DMS53 (cell line): ENCODE data around the gene AKR1B15.
"Not testable (repeated sequence)": the region's sequence is repeated elsewhere in the genome, so short reads cannot be mapped to it uniquely, and the experiment has no call there.

Experiments used
- DNase-seq: peaks from one replicate; lab custom pipeline; 2025; lab: John Stamatoyannopoulos, UW

AKR1B15 gene

DNA sequence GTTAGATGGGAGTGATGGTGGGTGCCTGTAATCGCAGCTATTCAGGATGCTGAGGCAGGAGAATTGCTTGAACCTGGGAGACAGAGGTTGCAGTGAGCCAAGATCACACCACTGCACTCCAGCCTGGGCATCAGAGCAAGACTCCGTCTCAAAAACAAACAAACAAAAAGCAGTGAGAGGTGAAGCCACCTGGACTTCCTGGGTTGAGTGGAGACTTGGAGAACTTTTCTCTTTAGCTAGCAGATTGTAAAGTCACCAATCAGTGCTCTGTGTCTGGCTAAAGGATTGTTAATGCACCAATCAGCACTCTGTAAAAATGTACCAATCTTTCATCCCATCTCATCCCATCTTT, 14.5 kb downstream of the AKR1B15 start:
- DNase-seq, result peak; percentile 18

DNA sequence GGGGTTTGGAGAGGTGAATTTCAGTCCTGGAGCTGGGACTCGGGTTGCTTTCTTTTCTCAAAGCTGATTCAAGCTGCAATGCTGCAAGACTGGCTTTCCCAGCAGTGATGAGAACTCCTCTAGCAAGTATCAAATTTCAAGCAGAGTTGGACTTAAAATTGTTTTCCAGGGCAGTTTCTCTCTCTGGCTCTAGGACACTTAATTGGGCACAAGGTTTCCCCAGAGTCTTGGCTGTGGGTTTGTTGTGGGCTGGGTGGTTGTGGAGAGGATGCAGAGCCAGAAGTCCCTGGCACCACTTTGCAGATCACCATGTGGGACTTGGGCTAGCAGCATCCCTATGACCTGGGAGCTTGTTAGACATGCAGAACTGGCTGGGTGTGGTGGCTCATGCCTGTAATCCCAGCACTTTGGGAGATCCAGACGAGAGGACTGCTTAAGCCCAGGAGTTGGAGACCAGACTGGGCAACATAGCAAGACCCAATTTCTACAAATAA, 16.8 kb downstream of the AKR1B15 start:
- DNase-seq, result no peak

DNA sequence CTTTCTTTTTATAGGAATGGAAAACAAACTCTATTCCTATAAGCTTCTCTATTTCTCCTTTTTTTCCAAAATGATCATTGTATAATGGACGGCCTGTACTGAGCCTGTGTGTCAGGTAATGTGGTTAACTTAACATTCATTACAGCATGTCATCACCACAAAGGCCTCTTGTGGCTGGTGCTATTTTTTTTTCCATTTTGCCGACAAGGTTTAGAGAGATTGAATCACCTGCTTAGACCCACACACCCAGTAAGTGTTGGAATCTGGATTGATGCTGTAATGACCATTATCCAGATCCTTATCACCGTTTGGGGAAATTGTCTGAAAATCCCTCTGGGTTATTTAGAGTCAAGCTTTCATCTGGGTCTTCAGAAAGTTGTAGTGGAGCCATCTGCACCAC, 18.5 kb downstream of the AKR1B15 start:
- DNase-seq, result no peak

DNA sequence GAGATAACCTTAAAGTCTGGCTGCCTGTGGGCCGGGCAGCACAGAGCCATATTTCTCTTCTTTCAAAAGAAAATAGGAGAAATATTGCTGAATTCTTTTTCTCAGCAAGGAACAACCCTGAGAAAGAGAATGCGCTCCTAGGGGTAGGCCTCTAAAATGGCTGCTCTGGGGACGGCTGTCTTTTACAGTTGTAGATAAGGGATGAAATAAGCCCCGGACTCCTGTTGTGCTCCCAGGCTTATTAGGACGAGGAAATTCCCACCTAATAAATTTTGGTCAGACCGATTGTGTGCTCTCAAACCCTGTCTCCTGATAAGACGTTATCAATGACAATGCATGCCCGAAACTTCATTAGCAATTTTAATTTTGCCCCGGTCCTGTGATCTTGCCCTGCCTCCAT, 21.1 kb downstream of the AKR1B15 start:
- not testable (repeated sequence) for DNase-seq

DNA sequence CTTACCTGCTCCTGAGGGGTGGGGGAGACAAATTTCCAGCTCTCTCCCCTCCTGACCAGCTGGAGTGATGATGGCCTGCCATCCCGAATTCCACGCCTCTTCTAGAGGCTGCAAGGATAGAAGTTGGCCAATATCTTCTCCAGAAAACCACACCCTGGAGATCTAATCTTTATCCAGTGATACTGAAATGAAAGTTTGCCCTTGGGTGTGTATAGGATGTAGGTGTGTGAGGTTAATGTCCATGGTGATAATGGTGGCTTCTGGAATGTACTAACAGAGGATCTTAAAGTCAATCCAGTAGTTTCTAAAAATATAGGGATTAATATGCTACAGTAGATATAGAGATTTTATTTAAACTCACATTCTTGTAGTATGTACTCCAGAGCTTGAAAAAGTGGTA, 22.2 kb downstream of the AKR1B15 start:
- no peak for DNase-seq

DNA sequence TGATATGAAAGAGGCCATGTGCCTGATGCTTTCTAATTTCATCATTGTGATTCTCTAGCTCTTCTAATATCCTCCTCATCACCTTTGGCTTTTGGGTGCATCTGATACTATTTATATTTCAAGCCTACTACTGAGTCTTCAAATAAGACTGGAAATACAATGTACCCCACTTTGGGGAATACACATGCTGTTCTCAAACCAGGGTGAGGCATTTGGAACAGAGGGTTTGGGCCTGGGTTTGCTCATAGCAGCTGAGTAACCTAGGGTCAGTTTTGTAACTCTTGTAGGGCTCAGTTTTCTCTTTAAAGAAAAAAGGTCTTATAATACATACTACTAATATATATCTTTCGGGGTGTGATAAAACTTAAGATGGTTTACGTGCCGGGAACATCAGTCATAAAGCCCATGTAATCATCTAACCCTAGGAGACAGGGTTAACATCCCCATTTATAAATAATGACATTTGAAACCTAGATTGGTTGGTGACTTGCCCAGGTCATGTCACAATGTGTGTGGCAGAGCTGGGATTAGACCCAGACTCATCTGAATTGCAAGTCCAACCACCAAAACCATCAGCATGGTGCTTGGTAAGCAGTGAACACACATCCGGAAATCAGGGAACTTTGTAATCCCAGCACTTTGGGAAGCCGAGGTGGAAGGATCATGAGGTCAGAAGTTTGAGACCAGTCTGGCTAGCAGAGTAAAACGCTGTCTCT, 23.0 kb downstream of the AKR1B15 start:
- no peak for DNase-seq

DNA sequence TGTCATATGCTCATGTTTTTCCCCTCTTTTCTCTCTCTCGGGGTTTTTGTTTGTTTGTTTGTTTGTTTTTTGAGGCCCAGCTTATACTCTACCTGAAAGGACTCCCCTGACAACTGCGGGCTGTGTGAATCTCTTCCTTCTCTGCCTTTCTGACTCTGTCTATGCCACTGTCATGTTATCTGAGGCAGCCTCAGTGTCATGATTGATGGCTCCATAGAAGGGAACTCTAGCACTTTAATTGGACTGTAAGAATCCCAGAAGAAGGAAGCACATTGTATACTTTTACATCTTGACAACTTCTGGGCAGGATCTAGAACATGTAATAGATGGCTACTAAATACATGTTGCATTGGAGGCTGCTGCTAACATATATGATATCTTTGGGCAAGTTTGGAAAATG, 25.4 kb downstream of the AKR1B15 start:
- no peak for DNase-seq

DNA sequence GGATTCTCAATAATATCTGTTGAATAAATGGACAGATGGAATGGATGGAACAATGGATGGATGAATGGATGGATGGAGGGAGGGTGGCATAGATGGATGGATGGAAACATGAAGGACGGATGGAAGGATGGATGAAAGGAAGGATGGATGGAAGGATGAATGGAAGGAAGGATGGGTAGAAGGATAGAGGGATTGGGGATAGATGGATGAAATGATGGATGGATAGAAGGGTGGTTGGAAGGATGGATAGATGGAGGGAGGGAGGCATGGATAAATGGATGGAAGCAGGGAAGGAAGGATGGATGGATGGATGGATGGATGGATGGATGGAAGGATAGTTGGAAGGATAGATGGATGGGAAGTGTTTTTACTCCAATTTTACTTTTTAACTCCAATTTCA, 35.4 kb downstream of the AKR1B15 start:
- no peak for DNase-seq

DNA sequence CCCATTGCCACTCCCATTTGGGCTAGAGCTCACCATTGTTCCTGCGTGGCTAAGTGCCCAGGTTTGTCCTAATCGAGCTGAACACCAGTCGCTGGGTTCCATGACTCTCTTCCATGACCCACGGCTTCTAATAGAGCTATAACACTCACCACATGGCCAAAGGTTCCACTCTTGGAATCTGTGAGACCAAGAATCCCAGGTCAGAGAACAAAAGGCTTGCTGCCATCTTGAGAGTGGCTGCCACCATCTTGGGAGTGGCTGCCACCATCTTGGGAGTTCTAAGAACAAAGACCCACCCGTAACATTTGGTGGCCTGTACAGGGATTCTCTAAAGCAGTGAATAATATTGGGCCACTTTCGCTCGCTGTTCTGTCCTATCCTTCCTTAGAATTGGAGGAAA, 37.0 kb downstream of the AKR1B15 start:
- no peak for DNase-seq

DNA sequence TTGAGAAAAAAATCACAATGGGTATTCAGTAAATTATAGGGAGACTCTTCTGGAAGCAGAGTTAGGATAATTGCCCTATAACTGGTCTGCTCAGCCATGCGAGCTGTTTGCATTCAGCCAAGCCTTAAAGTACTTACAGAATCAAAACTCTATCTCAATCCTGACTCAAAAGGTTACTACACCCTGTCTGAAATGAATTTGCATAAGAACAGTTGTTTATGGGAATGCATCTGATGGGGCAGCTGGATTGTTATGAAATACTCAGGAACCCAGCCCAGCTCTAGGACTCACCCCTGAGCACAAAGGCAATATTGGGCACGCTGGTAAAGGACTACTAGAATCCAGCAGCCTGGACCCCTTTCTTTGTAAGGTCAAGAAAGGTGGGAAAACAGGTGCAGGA, 38.8 kb downstream of the AKR1B15 start:
- no peak for DNase-seq

DNA sequence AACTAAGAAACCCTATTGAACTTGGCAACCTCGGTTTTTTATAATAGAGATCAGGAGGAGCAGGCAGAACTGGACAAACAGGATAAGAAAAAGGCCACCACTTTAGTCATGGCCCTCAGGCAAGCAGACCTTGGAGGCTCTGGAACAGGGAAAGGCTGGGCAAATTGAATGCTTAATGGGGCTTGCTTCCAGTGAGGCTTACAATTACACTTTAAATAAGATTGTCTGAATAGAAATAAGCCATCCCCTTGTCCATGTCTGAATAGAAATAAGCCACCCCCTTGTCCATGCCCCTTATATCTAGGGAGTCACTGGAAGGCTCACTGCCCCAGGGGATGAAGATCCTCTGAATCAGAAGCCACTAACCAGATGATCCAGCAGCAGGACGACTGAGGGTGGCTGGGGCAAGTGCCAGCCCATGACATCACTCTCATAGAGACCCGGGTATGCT, 40.6 kb downstream of the AKR1B15 start:
- DNase-seq, result peak; percentile 29

DNA sequence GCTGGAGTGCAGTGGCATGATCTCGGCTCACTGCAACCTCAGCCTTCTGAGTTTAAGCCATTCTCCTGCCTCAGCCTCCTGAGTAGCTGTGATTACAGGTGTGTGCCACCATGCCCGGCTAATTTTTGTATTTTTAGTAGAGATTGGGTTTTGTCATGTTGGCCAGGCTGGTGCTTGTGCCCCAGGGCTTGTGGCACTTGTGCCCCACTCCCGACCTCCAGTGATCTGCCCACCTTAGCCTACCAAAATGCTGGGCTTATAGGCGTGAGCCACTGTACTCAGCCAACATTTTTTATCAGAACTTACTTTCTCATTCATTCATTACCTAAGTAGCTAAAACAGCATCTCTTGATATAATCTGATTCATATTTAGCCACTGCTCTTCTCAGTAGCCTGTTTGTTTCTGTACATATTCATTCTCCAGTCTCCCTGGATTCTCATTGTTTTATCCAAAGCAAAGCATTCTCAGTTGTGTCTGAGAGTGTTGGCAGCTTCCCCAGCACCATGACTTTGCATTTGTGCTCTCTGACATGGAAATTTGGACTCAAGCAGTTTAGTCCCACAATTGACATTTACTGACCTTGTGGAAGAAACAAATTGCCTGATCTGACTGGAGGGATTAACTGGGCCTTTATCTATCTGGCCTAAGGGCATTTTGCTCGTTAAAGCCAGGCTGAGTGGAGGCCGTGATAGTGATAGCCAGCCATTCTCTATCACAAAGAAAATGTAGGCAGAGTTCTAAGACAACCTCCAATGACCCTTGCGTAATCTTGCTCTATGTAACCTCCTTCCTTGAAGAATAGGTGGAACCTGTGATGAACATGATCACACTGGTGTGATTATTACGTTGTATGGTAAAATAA, 44.9 kb downstream of the AKR1B15 start:
- peak; percentile 50 for DNase-seq

DNA sequence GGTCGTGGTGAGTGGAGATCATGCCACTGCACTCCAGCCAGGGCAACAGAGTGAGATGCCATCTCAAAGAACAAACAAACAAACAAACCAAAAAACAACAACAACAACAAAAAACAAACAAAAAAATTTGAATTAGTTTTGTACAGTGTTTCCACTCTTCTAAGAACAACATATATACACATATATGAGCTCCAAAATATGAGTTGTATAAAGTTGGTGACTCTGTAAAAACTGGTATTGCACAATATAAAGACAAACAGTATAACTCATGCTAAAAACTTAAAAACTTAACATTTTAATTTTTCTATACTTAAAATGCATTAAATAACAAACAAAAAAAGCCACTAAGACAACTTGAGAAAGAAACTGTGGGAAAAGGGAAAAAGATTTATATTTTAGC, 46.0 kb downstream of the AKR1B15 start:
- DNase-seq, result no peak

DNA sequence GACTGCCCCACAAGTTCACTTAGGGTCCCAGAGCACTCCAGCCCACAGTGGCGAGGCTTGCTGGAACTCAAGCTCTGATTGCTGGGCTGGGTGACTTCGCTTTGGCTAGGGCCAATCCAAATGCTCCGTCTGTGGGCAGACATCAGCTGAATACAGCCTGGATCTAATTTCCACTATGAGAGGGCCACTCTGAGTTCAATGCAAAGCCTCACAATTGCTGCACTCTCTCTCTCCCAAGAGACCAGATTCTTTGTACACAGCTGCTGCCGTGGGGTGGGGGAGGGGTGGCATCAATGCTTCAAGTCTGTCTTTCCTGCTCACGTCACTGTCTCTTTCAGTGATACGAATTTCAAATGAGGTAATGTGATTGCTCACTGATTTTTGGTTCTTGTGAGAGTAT, 50.5 kb downstream of the AKR1B15 start:
- DNase-seq, result peak; percentile 28

DNA sequence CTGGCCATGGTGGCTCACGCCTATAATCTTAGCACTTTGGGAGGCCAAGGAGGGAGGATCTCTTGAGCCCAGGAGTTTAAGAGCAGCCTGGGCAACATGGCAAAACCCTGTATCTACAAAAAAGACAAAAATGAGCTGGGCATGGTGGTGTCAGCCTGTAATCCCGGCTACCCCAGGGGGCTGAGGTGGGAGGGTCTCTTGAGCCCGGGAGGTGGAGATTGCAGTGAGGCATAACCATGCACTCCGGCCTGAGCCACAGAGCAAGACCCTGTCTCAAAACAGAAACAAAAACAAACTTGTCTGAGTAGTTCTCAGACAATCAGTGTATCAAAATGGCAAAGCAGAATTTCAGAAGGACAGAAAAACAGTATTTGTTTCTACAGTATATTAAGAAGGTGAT, 52.5 kb downstream of the AKR1B15 start:
- DNase-seq, result no peak

DNA sequence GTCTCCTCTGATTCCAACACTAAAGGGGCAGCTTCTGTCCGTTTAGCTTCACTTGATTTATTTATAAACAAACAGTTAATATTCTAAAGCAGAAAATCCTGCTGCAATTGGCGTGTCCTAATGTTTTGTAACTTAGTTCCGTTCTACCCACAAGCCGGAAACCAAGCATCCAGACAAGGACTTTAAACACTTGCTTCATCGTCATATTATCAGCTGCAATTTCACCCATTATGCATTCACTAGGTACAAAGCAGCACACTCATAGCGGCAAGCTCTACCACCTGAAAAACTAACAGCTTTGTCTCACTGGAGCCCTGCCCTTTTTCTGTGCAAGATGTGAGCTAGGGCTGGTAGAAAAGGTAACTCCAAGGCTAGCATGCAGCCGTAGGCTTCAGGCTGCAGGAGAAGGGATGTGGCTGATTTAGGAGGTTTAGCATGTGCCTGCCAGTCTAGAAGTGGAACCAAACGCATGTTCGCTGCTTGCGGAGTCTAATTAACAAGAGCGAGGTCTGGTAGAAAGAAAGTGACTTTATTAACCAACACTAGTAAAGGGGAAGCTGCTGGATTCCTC, 54.1 kb downstream of the AKR1B15 start:
- no peak for DNase-seq

DNA sequence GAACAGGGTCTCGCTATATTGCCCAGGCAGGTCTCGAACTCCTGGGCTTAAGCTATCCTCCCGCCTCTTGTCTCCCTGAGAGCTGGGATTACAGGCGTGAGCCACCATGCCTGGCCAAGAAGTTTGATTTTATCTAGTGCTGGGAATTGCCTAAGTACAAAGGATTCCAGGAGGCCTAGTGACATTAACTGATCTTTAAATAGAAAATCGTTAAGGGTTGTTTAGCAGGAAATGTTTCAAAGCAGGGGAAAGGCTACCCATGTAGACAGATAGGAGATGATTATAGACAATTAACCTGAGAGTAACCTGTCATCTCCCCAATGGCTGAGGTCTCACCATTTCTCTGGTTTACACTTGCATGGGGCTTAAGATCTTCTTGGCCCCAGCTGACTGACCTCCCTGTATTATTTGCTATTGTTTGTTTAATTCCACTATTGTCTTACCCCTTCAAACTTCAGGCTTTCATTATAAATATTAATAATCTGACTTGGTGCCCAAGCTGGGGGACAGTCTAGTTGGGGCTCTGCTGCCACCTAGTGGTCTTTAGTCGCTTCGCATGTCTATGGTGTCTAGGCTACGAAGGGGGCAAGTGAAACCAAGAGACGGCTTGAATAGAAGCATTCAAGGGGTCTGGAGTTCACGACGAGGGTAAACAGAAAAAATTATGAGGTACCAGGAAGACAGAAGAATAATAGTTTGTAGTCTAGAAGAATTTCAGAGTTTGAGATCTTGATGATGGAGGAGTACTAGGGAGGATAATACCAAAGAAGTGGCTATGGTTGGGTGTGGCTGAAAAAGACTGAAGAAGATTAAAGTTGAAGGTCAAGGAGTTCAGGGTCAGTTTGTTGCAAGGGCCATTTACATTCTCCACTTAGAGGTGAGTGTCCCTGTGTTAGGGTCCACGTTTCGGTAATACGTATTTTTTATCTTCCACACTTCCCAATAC, 57.3 kb downstream of the AKR1B15 start:
- DNase-seq, result peak; percentile 79

DNA sequence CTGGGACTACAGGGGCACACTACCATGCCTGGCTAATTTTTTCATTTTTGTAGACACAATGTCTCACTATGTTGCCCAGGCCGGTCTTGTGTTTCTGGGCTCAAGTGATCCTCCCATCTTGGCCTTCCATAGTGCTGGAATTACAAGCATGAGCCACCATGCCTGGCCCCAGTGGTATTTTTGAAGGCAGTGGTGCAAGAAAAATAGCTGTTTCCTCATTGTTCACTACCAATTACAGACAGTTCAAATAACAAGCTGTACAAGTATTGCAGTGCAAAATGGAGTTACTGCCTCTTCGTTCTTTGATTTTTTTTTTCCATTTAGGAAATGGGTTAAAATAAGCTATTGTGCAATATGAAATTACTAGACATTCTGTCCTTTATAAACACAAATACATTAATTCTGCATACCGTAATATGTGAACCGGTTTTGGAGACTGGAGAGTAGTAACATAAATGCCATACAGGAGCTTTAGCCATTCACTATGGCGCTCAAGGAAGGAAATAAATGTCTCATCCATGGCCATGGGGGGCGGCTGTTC, 62.8 kb downstream of the AKR1B15 start:
- no peak for DNase-seq

DNA sequence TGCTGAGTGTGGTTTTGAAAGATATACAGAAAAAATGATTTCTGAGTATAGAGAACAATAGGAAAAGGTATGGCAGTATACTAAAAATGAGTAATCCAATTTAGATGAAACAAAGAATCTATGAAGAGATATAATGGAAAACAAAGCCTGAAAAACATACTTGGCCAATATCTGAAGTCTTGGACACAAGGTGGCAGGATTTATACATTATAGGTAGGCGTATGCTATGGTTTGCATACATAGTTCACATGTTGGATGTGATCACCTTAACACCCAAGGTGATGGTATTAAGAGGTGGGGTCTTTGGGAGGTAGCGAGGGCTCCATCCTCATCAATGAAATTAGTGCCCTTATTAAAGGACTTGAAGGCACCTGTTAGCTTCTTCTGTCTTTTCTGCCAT, 63.3 kb downstream of the AKR1B15 start:
- peak; percentile 57 for DNase-seq

DNA sequence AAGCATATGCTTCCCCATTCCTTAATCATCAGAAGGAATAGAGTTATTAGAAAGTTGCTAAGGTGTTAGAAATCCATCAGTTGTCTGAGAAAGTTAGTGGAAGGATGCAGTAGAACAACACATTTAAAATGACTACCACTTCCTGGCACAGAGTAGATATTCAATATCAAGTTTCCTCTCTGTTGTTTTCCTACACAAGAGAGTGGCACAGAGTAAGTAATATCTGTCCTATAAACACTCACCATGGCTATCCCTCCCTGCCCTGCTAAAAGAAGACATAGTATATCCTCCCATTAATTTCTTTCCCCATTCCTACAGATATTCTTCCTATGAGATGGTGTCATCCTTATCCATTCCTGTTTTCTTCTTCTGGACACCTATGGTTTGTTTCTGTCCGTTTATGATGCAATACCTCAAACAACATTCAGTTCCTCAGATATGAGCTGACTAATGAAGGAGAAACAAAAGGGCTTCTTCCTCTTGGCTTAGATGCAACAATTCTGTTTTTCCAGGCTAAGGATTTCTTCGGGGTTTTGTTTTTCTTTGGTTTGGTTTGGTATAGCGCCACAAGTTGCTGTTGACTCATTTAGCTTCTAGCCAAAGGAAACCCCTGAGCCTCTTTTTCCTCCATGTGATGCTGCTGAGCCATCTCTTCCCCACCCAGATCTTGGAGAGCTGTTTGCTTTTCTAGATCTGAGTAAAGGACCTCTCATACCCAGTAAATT, 64.9 kb downstream of the AKR1B15 start:
- peak; percentile 24 for DNase-seq

DNA sequence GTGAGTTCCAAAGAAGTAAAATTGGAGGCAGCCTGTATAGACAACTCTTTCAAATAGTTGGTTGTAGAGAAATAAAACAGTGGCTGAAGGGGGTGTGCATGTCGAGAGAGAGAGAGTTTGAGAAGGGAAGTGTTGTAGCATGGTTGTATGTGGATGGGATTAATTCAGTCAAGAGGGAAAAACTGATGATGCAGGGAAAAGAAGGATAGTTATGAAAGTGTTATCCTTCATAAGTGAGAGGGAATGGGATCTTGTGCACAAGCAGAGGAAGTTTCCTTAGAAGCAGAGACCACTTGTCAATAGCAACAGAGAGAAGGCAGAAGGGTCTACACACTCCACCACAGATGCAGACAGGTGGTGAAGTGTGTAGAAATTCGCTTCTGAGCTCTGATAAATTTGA, 67.7 kb downstream of the AKR1B15 start:
- no peak for DNase-seq
